Measurements from ENCODE around the gene CDH11. TPM values are rescaled to one million over a fixed set of nuclear protein-coding genes. Genes with fewer than 3 reads are reported as not detected.

CDH11 gene
- total RNA-seq, 1 experiment from 2014 or later = 0.64 TPM

DNA sequence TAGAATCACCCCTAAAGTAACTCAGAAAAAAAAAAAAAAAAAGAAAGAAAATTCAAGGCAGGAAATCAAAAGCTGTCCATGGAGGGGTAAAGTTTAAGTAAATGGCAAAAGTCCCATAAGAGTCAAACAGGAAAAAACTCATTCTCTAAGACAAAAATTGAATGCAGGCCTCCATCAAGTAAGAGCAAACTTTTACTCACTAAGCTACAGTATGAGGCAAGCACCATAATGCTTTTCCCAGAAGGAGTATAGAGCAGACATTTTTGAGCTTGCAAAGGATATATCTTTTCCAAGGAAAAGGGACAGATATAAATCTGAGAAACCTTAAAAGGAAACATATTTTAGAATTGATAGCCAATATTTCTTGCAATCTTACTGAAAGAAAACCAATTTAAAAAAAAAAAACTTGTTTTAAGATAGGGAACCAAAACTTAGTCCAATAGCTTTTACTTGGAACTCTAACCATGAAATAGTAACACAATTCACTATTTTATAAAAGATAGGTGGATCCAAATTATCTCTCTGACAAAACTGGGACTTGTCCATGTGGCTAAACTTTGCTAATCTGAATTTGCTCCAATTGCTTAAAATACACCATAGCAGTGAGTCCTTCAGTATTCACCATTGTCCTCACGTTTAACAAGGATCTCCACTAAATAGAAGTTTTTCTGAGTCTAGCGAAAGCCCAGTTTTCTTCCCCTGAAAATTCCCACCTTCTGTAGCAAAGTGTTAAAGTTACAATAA lies 99.8 kb downstream of the CDH11 start:
- Histone ChIP-seq H3K27me3 (ENCODE audit: control insufficient read depth, insufficient read depth, low read length) (no peaks in the 10 kb centered on the region), H3K9me3 (ENCODE audit: control insufficient read depth, insufficient read depth, low read depth, low read length) (no peaks in the 10 kb centered on the region), H3K4me1 (ENCODE audit: control insufficient read depth, insufficient read depth, low read length) (no peaks in the 10 kb centered on the region), H3K4me3 (ENCODE audit: low read depth in 2 of 2, low read length in 2 of 2) (no peak overlapping the region), H3K27ac (ENCODE audit: low read length) (no peak overlapping the region), H3K36me3 (ENCODE audit: control insufficient read depth, insufficient read depth, low read length) (no peaks in the 10 kb centered on the region)
- ChIA-PET POLR2A (interaction anchor here (0.5 kb wide), 1 partner anchor 30 kb away, joined by 5 read pairs; no protein-coding TSS in a partner anchor), CTCF (no interaction called here)
- BruUV-seq (replicated peaks) = no TSS peak
- intact Hi-C loops (cut with micrococcal nuclease; ENCODE audit: unreplicated experiment) = no loop called here
- ATAC-seq = no peak
- in situ Hi-C loops (cut with HindIII; ENCODE audit: low pct_unique_long_range_greater_than_20kb, low sequenced_read_pairs) = no loop called here
- no peak for DNase-seq (ENCODE audit: low read depth, low spot score)
- TF ChIP-seq, protein P1, sequence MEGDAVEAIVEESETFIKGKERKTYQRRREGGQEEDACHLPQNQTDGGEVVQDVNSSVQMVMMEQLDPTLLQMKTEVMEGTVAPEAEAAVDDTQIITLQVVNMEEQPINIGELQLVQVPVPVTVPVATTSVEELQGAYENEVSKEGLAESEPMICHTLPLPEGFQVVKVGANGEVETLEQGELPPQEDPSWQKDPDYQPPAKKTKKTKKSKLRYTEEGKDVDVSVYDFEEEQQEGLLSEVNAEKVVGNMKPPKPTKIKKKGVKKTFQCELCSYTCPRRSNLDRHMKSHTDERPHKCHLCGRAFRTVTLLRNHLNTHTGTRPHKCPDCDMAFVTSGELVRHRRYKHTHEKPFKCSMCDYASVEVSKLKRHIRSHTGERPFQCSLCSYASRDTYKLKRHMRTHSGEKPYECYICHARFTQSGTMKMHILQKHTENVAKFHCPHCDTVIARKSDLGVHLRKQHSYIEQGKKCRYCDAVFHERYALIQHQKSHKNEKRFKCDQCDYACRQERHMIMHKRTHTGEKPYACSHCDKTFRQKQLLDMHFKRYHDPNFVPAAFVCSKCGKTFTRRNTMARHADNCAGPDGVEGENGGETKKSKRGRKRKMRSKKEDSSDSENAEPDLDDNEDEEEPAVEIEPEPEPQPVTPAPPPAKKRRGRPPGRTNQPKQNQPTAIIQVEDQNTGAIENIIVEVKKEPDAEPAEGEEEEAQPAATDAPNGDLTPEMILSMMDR (IDR thresholded peaks at IDR 0.05) = no peak
- TF ChIP-seq POLR2AphosphoS5 (IDR thresholded peaks at IDR 0.05; ENCODE audit: low read depth, low read length) = no peak

DNA sequence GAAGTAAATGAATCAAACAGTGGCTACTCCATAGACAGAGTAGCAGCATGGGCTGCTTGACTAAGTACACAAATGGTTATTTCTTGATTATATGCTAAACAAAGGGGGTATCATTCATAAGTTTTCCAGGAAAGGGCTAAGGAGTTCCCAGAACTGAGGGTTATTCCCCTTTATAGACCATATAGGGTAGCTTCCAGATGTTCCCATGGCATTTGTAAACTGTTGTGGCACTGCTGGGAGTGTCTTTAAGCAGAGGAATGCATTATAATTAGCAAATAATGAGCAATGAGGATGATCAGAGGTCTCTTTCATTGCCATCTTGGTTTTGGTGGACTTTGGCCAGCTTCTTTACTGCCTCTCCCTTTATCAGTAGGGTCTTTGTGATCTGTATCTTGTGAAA lies 105.1 kb downstream of the CDH11 start:
- TF ChIP-seq POLR2AphosphoS5 (IDR thresholded peaks at IDR 0.05; ENCODE audit: low read depth, low read length) (no peak), SIN3A (IDR thresholded peaks at IDR 0.05; ENCODE audit: borderline replicate concordance, insufficient read depth, low read depth, low read length) (no peak), TCF7L2 (IDR thresholded peaks at IDR 0.05; ENCODE audit: low read depth, low read length) (no peak)
- TF ChIP-seq, protein P2, sequence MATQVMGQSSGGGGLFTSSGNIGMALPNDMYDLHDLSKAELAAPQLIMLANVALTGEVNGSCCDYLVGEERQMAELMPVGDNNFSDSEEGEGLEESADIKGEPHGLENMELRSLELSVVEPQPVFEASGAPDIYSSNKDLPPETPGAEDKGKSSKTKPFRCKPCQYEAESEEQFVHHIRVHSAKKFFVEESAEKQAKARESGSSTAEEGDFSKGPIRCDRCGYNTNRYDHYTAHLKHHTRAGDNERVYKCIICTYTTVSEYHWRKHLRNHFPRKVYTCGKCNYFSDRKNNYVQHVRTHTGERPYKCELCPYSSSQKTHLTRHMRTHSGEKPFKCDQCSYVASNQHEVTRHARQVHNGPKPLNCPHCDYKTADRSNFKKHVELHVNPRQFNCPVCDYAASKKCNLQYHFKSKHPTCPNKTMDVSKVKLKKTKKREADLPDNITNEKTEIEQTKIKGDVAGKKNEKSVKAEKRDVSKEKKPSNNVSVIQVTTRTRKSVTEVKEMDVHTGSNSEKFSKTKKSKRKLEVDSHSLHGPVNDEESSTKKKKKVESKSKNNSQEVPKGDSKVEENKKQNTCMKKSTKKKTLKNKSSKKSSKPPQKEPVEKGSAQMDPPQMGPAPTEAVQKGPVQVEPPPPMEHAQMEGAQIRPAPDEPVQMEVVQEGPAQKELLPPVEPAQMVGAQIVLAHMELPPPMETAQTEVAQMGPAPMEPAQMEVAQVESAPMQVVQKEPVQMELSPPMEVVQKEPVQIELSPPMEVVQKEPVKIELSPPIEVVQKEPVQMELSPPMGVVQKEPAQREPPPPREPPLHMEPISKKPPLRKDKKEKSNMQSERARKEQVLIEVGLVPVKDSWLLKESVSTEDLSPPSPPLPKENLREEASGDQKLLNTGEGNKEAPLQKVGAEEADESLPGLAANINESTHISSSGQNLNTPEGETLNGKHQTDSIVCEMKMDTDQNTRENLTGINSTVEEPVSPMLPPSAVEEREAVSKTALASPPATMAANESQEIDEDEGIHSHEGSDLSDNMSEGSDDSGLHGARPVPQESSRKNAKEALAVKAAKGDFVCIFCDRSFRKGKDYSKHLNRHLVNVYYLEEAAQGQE (IDR thresholded peaks at IDR 0.05; ENCODE audit: insufficient read depth in 1 of 2, low read depth in 2 of 2, low read length in 1 of 2) = no peak
- TF ChIP-seq, protein P1 (IDR thresholded peaks at IDR 0.05) = no peak
- Histone ChIP-seq H3K27me3 (ENCODE audit: control insufficient read depth, insufficient read depth, low read length) (no peaks in the 10 kb centered on the region), H3K4me1 (ENCODE audit: control insufficient read depth, insufficient read depth, low read length) (no peaks in the 10 kb centered on the region), H3K27ac (ENCODE audit: low read length) (no peak overlapping the region), H3K9me3 (ENCODE audit: control insufficient read depth, insufficient read depth, low read depth, low read length) (no peaks in the 10 kb centered on the region), H3K36me3 (ENCODE audit: control insufficient read depth, insufficient read depth, low read length) (no peaks in the 10 kb centered on the region), H3K4me3 (ENCODE audit: low read depth in 2 of 2, low read length in 2 of 2) (no peak overlapping the region)
- ChIA-PET CTCF (no interaction called here), POLR2A (no interaction called here)
- BruUV-seq (replicated peaks) = no TSS peak
- intact Hi-C loops (cut with micrococcal nuclease; ENCODE audit: unreplicated experiment) = no loop called here
- DNase-seq (ENCODE audit: low read depth, low spot score) (no peak), ATAC-seq (no peak)
- in situ Hi-C loops (cut with HindIII; ENCODE audit: low pct_unique_long_range_greater_than_20kb, low sequenced_read_pairs) = no loop called here
